CD4-positive, alpha-beta T cell treated with Interleukin-15 for 4 hours (primary cell): ENCODE measurements around the gene SERPINE2.

Experiments used
- DNase-seq: peaks from one replicate; pipeline ENCODE4 v3.0.0-alpha.2; 2020; ENCODE audit warnings: low spot score

The SERPINE2 gene

GRCh38 chr2:224042191-224042696 lies 3.2 kb upstream of the SERPINE2 start:
- DNase-seq, result no peak

DNA sequence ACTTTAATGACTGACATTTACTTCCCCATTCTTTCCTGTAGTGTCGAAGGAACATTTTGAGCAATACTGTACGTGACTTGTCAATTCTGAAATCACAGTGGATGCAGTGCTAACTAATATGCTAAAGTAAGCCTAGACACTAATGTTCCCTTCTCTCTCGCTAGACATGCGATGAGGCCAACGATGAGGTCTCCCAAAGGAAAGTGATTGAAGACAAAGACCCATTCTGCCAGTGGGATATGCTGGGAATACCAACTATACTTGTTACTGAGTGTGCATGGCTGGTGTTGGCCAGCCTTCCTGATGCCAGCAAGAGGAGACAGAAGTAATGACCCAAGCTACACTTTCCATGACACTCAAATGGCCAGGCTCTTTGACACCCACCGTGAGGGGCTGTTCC lies 2.5 kb upstream of the SERPINE2 start:
- no peak for DNase-seq

GRCh38 chr2:224040753-224041152 lies 1.7 kb upstream of the SERPINE2 start:
- no peak for DNase-seq

DNA sequence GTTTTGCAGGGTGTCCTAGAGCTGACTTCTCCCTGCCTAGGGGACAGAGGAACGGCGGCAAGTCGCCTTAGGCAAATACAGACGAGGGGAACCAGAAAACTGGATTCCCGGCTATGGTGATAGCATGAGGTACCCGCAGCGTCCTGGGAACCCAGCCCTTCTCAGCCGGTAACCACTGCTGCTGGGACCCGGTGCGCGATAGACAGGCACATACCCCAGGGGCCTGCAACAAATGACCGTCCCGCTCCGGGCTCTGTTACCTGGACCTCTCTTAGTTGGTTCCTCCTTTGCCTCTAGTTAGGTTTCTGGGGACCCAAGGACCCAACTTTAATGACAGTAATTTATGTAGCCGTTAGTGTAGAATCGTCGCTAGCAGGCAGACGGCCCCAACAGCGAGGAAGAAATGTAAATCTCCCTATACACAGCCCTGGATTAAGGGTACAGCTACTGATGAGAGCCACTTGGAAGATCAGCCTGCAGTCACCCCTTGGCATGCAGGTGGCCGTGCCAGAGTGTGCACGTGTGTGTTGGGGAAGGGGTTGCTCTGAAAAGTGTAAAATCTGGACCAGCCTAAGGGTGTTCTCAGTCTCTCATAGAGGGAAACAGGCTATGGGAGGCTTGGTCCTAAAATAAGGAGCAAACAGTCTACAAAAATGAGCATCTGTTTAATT lies 819 bp upstream of the SERPINE2 start:
- no peak for DNase-seq

DNA sequence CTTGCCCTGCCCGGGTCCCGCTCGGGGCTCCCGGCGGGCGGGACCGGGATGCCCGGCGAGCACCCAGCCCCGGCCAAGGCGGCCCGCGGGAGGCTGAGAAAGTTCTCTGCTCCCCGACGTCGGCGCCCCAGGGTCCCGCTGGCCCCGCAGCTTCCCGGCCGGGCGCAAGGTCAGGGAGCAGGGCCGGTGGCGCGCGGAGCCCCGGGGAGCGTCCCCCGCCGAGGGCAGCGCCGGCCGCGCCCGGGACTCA lies 331 bp downstream of the SERPINE2 start:
- DNase-seq, result no peak

- DNase-seq, result no peak
Measured at GRCh38 chr2:224038049-224038829, 847 bp downstream of the SERPINE2 start.

GRCh38 chr2:224036731-224037361 lies 2.2 kb downstream of the SERPINE2 start:
- DNase-seq, result no peak

DNA sequence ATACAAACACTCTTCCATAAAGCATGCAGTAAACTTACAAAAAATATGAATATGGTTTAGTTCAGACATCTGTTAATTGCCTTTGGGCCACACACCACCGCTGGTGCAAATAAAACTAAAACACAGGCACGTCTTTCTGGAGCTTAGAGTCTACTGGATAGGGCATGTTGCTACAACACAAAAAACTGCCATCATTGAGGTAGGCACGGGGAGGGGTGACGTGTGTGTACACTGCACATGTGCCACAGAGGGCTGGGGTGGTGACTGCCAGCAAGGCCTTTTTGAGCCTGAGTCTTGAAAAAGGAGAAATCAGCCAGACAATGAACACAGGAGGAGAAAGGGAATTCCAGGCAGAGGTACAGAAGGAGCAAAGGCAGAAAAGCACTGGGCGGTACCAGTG lies 5.1 kb downstream of the SERPINE2 start:
- no peak for DNase-seq

DNA sequence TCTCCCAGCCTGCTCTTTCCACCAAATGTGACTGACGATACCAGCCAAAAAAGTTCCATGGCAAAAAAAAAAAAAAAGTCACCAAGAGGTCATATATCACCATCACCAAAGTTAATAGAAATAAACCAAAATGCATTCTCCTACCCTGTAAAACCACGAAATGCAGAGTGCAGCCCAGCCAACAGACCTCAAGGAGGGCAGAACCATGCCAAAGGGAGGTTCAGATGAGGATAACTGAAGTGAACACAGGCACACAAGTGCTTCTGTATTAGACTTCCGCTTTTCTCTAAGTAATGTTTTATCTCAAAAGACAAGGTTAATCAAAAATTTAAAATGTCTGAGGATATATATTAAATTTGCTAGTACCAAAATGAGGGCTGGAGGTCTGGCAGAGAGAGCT lies 5.5 kb downstream of the SERPINE2 start:
- no peak for DNase-seq

DNA sequence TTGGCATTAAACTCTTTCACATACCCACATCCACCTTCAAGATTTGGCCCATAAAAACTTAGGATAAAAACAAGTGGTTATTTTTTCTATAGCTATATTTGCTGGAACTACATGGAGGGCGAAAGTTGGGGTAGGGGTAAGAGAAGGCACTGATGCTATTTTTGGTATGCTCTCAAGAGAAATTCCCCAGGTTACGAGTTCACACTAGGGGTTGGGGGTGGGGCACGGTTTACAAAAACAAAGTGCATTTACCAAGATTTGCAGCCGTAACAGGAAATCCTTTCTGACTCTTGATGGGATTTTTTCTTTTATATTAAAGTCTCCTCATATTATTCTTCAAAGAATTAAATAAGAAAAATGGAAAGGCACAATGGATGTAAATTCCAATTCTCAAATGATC lies 6.8 kb downstream of the SERPINE2 start:
- DNase-seq, result no peak

DNA sequence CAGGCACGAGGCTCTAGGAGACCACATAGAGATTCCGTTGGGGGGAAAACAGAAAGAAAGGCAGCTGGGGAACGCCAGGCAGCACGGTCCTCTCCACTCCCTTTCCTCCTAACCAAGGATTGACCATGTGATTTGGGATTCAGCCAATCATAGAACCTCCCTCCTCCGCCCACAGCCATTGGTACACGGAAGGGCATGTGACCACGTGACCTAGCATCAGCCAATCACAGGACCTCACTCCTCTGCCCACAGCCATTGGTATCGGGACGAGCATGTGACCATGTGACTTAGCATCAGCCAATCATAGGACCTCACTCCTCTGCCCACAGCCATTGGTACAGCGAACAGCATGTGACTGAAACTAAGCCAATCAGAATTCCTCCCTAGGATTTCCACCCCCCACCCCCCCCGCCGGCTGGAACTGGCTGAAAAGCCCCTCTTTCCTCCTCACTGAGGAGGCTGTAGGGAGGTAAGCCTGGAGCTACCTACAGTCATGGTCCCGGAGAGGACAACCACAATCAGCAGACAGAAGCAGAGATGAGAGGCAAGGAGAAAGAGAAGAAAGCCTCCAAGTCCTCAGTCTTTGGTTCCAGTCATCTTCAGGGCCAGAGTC lies 7.6 kb downstream of the SERPINE2 start:
- no peak for DNase-seq

DNA sequence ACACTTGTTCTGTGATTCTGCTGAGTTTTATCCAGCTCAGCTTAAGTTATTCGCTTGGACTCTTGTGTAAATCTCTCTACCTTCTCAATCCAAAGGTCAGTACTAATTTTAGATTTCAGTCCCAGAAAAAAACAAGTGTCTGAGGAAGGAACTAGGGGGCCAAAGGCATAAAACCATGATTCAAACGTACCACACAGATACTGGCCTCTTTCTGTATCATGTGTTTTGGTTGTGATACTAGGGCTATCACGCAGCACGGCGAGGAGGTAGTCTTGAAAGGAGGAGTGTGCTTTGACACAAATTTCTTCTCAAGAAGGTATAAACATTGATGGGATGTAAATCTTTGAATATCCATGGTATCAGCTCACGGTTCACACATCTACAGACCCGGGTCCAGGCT lies 8.3 kb downstream of the SERPINE2 start:
- DNase-seq, result no peak

DNA sequence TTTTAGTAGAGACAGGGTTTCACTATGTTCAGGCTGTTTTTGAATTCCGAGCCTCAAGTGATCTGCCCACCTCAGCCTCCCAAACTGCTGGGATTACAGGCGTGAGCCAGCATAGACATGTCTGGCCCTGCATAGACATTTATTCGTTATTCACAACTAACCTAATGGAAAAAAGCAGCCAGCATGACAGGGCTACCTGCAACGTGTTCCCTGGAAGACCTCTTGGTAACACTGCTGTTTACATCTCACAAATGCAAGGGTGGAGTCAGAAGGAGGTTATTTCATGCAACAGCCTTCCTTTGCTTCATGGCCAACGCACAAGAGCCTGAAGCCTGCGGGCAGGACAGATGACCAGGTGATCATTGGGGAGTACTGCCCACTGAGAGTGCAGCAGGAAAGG lies 9.2 kb downstream of the SERPINE2 start:
- DNase-seq, result no peak

DNA sequence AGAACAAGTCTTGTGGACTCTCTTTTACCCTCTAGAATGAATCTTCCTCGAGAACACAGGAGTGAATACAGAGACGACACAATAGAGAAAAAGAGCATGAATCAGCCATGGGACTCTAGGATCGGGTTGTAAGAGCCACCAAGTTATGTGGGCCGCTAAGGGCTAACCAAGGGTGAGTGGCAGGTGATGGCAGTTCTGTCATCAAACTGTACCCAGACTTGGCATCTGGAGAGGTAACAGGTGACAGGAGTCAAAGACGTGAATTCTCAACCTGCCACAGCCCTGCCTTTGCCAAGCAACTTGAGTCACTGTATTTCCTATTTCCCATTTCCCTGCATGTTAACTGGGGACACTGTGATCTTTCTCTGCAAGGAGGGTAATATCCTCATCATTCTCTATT lies 11.2 kb downstream of the SERPINE2 start:
- no peak for DNase-seq

DNA sequence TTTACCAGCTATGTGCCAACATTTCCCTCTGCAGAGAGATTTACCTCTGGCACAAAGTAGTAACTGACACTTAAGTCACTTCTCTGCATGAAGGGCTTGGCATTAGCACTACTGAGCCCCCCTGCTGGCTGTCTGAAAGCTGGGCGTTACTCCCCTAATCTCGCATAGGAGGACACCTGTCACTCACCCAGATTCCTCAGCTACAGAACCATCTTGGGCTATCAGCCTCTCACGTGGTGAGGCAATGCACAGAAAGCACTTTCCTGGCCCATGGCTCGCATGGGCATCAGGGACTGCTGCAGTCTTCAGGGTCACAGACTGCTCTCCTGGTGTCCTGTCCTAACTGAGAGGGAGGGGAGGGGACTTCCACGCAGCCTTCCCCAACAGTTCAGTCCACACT lies 12.0 kb downstream of the SERPINE2 start:
- no peak for DNase-seq

GRCh38 chr2:224025874-224026273 lies 13.2 kb downstream of the SERPINE2 start:
- DNase-seq, result peak; percentile 60

GRCh38 chr2:224024270-224024669 lies 14.8 kb downstream of the SERPINE2 start:
- no peak for DNase-seq

- no peak for DNase-seq
Measured at GRCh38 chr2:224023188-224023587, 15.9 kb downstream of the SERPINE2 start.

DNA sequence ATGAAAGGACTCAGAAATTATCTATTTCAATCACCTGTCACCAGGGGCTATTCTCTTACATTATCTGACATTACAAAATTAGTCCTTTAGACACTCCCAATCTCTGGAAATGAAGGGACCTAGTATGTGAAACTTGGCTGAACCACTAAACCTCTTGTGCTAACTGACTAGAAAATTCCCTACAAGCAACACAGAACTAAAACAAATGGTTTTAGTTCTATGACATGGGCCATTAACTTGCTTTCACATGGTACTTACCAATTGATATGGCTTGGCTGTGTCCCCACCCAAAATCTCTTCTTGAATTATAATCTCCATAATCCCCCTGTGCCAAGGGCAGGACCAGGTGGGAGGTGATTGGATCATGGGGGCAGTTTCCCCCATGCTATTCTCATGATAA lies 16.6 kb downstream of the SERPINE2 start:
- no peak for DNase-seq

GRCh38 chr2:224020523-224020922 lies 18.6 kb downstream of the SERPINE2 start:
- DNase-seq, result no peak

DNA sequence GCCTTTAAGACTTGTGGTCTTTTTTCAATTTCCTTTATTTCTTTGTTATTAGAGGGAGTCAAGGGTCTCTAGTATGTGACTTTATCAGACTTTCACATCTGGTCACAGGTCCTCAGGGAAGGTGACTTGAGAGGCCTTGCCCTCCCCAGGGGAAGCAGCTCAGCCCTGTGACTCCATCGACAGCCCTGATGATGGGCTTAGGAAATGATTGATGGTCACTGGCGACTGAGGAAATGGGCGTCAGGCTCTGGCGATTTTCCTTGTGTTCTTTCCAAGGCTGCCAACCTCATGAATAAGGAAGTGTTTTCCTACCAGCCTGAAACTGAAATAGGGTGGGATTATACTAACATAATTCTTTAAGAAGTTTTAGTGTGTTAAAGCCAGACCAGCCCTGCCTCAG lies 21.1 kb downstream of the SERPINE2 start:
- DNase-seq, result no peak

DNA sequence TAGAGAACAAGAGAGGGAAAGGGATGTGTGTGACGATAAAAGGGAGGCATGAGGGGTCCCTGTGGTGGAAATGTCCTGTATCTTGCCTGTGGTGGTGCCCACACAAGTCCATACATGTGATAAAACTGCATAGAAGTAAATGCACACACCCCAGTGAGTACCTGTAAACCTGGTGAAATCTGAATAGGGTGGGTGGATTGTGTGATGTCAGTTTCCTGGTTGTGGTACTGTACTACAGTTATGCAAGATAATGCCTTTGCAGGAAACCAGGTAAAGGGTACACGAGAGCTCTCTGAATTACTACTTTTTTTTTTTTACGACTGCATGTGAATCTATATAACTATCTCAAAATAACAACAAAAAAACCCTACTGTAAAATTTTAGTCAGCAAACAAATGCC lies 22.1 kb downstream of the SERPINE2 start:
- no peak for DNase-seq

DNA sequence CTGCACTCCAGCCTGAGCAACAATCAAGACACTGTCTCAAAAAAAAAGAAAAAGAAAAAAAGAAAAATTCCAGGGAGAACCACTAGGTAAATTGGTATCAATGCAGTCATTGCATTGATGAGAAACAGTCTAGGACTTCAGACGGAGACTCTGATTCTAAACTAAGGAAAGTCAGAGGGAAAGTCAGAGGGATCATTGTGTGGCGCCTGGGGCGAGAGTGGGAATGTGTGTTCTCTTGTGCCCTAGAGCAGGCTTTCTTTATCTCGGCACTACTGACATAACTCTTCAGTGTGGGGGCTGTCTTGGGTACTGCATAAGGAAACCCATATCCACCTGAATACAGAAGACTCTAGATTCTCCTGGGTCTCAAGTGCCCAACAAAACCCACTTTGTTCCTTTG lies 24.8 kb downstream of the SERPINE2 start:
- no peak for DNase-seq
